Stimulated activated CD4-positive, alpha-beta T cell treated with anti-CD3 and anti-CD28 coated beads, TNF-alpha, amount 100 ng/mL, for 48 hours (primary cell): Measurements from ENCODE around the gene NECTIN1.

Experiments used
- DNase-seq, 3 donors: peaks; one replicate each; pipeline ENCODE4 v3.0.0-alpha.2; 2020; ENCODE audit warnings: low read depth in 3 of 3

The NECTIN1 gene

GRCh38 chr11:119671561-119672015, 57.4 kb downstream of the NECTIN1 start:
- DNase-seq, result no peak

GRCh38 chr11:119671051-119671450, 57.9 kb downstream of the NECTIN1 start:
- no peak for DNase-seq

GRCh38 chr11:119669487-119669886, 59.5 kb downstream of the NECTIN1 start:
- no peak for DNase-seq

- DNase-seq, result no peak
Observed at GRCh38 chr11:119668676-119669075, 60.3 kb downstream of the NECTIN1 start.

- DNase-seq, result peak; percentile 25 to 40 (median 31)
Observed at GRCh38 chr11:119666463-119667131, 62.4 kb downstream of the NECTIN1 start.

- no peak for DNase-seq
Observed at GRCh38 chr11:119666061-119666460, 62.9 kb downstream of the NECTIN1 start.

- no peak for DNase-seq
Observed at GRCh38 chr11:119664701-119665420, 64.1 kb downstream of the NECTIN1 start.

GRCh38 chr11:119664063-119664572, 64.9 kb downstream of the NECTIN1 start:
- DNase-seq, result no peak

- DNase-seq, result no peak
Observed at GRCh38 chr11:119663279-119663678, 65.7 kb downstream of the NECTIN1 start.

- no peak for DNase-seq
Observed at GRCh38 chr11:119661226-119661625, 67.8 kb downstream of the NECTIN1 start.

GRCh38 chr11:119659971-119660723, 68.9 kb downstream of the NECTIN1 start:
- no peak for DNase-seq

- DNase-seq, result no peak
Observed at GRCh38 chr11:119652907-119653659, 75.9 kb downstream of the NECTIN1 start.

- no peak for DNase-seq
Observed at GRCh38 chr11:119651802-119652584, 77.0 kb downstream of the NECTIN1 start.

GRCh38 chr11:119650251-119650650, 78.7 kb downstream of the NECTIN1 start:
- no peak for DNase-seq

- DNase-seq, result no peak
Observed at GRCh38 chr11:119647254-119647653, 81.7 kb downstream of the NECTIN1 start.

GRCh38 chr11:119645018-119645417, 84.0 kb downstream of the NECTIN1 start:
- DNase-seq, result no peak

- DNase-seq, result no peak
Observed at GRCh38 chr11:119644502-119644901, 84.5 kb downstream of the NECTIN1 start.

- DNase-seq, result no peak
Observed at GRCh38 chr11:119643876-119644225, 85.1 kb downstream of the NECTIN1 start.

GRCh38 chr11:119643212-119643875, 85.7 kb downstream of the NECTIN1 start:
- no peak for DNase-seq
